22Rv1 (cell line): ENCODE results near the gene ZDHHC21.

Experiments
- H3K27ac ChIP-seq: fragments of 450-650 bp; 2 replicates; pipeline ENCODE4 v1.5.1; 2017
- CTCF ChIP-seq: fragments of 450-650 bp; IDR thresholded peaks from 2 replicates; pipeline ENCODE4 v1.5.1; 2017; ENCODE audit warnings: mild to moderate bottlenecking
- ZFX ChIP-seq: fragments of 450-650 bp; IDR thresholded peaks from 2 replicates; pipeline ENCODE4 v1.6.1; 2017; ENCODE audit warnings: antibody characterized with exemption, borderline replicate concordance

Gene ZDHHC21

GRCh38 chr9:14597171-14597799 lies 95.9 kb downstream of the ZDHHC21 start:
- H3K27ac ChIP-seq = no peak overlapping the region
- no peak for TF ChIP-seq CTCF
- TF ChIP-seq ZFX = no peak

- H3K27ac ChIP-seq = no peak overlapping the region
- TF ChIP-seq ZFX (no peak), CTCF (no peak)
These were observed 99.8 kb downstream of the ZDHHC21 start for GRCh38 chr9:14593406-14593805.

GRCh38 chr9:14591411-14591810 lies 101.8 kb downstream of the ZDHHC21 start:
- TF ChIP-seq ZFX (no peak), CTCF (no peak)
- H3K27ac ChIP-seq = no peak overlapping the region

GRCh38 chr9:14585730-14586473 lies 107.3 kb downstream of the ZDHHC21 start:
- TF ChIP-seq CTCF (no peak), ZFX (no peak)
- H3K27ac ChIP-seq = no peak overlapping the region

GRCh38 chr9:14584571-14584970 lies 108.7 kb downstream of the ZDHHC21 start:
- TF ChIP-seq ZFX = no peak
- no peak overlapping the region for H3K27ac ChIP-seq

- H3K27ac ChIP-seq = no peak overlapping the region
- TF ChIP-seq CTCF (no peak), ZFX (no peak)
These were observed 115.2 kb downstream of the ZDHHC21 start for GRCh38 chr9:14578030-14578429.

- no peak overlapping the region for H3K27ac ChIP-seq
- no peak for TF ChIP-seq CTCF
These were observed 119.1 kb downstream of the ZDHHC21 start for GRCh38 chr9:14574173-14574572.
